DND-41 (cell line): ENCODE measurements around the gene PTBP3.

ENCODE experiments used
- ATAC-seq: fragments of 200-7000 bp; cut with Tn5 transposase; 3 replicates; pipeline ENCODE4 v1.9.1; 2021; ENCODE audit warnings: low read depth; ENCODE audit not compliant: insufficient read depth
- DNase-seq: peaks from one replicate; pipeline ENCODE4 v3.0.0-alpha.2; 2020
- H2AFZ ChIP-seq: 2 replicates; pipeline ENCODE4 v1.6.0; 2012; ENCODE audit warnings: low read depth, low read length
- H3K27ac ChIP-seq: 2 replicates; pipeline ENCODE4 v1.5.1; 2012; ENCODE audit warnings: low read length, inconsistent platforms
- H3K27me3 ChIP-seq: fragments of 200-600 bp; sonication (generic); 2 replicates; pipeline ENCODE4 v1.6.0; 2012; ENCODE audit warnings: low read length, mild to moderate bottlenecking, inconsistent platforms; ENCODE audit not compliant: insufficient read depth, poor library complexity
- H3K36me3 ChIP-seq: 2 replicates; pipeline ENCODE4 v1.5.1; 2012; ENCODE audit warnings: low read length, inconsistent platforms; ENCODE audit not compliant: insufficient read depth
- H3K4me1 ChIP-seq: 2 replicates; pipeline ENCODE4 v1.5.1; 2012; ENCODE audit warnings: mild to moderate bottlenecking, low read length; ENCODE audit not compliant: insufficient read depth
- H3K4me2 ChIP-seq: 2 replicates; pipeline ENCODE4 v1.6.0; 2012; ENCODE audit warnings: mild to moderate bottlenecking, moderate library complexity, low read length, inconsistent platforms; ENCODE audit not compliant: insufficient read depth
- H3K4me3 ChIP-seq, 2 experiments: fragments of 200-600 bp in 1 of 2; shearing (Covaris generic) in 1 of 2; 2 replicates each; pipeline ENCODE4 v1.5.1; 2012 to 2016; ENCODE audit warnings: inconsistent platforms in 2 of 2, low read length in 2 of 2, mild to moderate bottlenecking in 2 of 2, low read depth in 1 of 2, moderate library complexity in 1 of 2
- H3K79me2 ChIP-seq: 2 replicates; pipeline ENCODE4 v1.6.0; 2012; ENCODE audit warnings: low read length, inconsistent platforms; ENCODE audit not compliant: insufficient read depth
- H3K9ac ChIP-seq: 2 replicates; pipeline ENCODE4 v1.6.0; 2012; ENCODE audit warnings: low read depth, mild to moderate bottlenecking, inconsistent platforms, low read length, moderate library complexity
- H3K9me3 ChIP-seq: 2 replicates; pipeline ENCODE4 v1.5.1; 2012; ENCODE audit warnings: low read length, moderate library complexity, mild to moderate bottlenecking, inconsistent platforms; ENCODE audit not compliant: insufficient read depth, severe bottlenecking
- H4K20me1 ChIP-seq: 2 replicates; pipeline ENCODE4 v1.6.0; 2012; ENCODE audit warnings: low read length; ENCODE audit not compliant: insufficient read depth
- CTCF ChIP-seq: IDR thresholded peaks from 2 replicates; pipeline ENCODE4 v1.5.1; 2012; ENCODE audit warnings: borderline replicate concordance, low read length, moderate library complexity, mild to moderate bottlenecking; ENCODE audit not compliant: poor library complexity, severe bottlenecking; ENCODE audit errors: extremely low read depth
- EZH2 ChIP-seq: IDR thresholded peaks from 3 replicates; pipeline ENCODE4 v1.6.1; 2012; ENCODE audit warnings: borderline replicate concordance, low read depth, mild to moderate bottlenecking, moderate library complexity, low read length, inconsistent platforms; ENCODE audit not compliant: severe bottlenecking

PTBP3 gene

GRCh38 chr9:112338561-112338960 is 5.1 kb upstream of the PTBP3 start:
- H3K27me3 ChIP-seq, result no peaks in the 10 kb centered on the region
- TF ChIP-seq EZH2, result no peak
- no peak for TF ChIP-seq CTCF
- H3K27ac ChIP-seq, result no peak overlapping the region
- no peak overlapping the region for H3K9ac ChIP-seq
- H3K4me3 ChIP-seq, result no peak overlapping the region
- H3K79me2 ChIP-seq, result no peaks in the 10 kb centered on the region
- no peaks in the 10 kb centered on the region for H3K9me3 ChIP-seq
- H2AFZ ChIP-seq, result no peak overlapping the region
- ATAC-seq (no peak), DNase-seq (no peak)
- peaks cover 10% of the 10 kb centered on the region for H3K4me1 ChIP-seq
- no peak overlapping the region for H3K4me2 ChIP-seq
- no peaks in the 10 kb centered on the region for H4K20me1 ChIP-seq
- H3K36me3 ChIP-seq, result no peaks in the 10 kb centered on the region

GRCh38 chr9:112337547-112337946 is 4.1 kb upstream of the PTBP3 start:
- Histone ChIP-seq H3K27me3 (no peaks in the 10 kb centered on the region), H3K79me2 (peaks cover 9% of the 10 kb centered on the region), H3K4me1 (peaks cover 10% of the 10 kb centered on the region), H3K4me3 (no peak overlapping the region), H2AFZ (no peak overlapping the region), H3K27ac (no peak overlapping the region), H3K4me2 (no peak overlapping the region), H4K20me1 (no peaks in the 10 kb centered on the region), H3K9ac (no peak overlapping the region), H3K36me3 (no peaks in the 10 kb centered on the region), H3K9me3 (no peaks in the 10 kb centered on the region)
- no peak for DNase-seq
- ATAC-seq, result no peak
- no peak for TF ChIP-seq EZH2
- TF ChIP-seq CTCF, result no peak

GRCh38 chr9:112334432-112334841 is 1.0 kb upstream of the PTBP3 start:
- H3K9ac ChIP-seq, result peak overlapping the region; percentile 88
- H3K36me3 ChIP-seq, result no peaks in the 10 kb centered on the region
- H3K4me2 ChIP-seq, result peak overlapping the region; percentile 92
- H3K4me3 ChIP-seq, result peak overlapping the region; percentile 51 to 67
- no peaks in the 10 kb centered on the region for H3K9me3 ChIP-seq
- DNase-seq, result peak; percentile 29
- peaks cover 40% of the 10 kb centered on the region for H3K79me2 ChIP-seq
- ATAC-seq, result no peak
- H3K4me1 ChIP-seq, result peaks cover 37% of the 10 kb centered on the region
- peak overlapping the region; percentile 98 for H3K27ac ChIP-seq
- peaks cover 12% of the 10 kb centered on the region; the same call in 1 of the 2 replicates for H4K20me1 ChIP-seq
- H2AFZ ChIP-seq, result peak overlapping the region; percentile 98
- TF ChIP-seq EZH2, result no peak
- TF ChIP-seq CTCF, result no peak
- no peaks in the 10 kb centered on the region for H3K27me3 ChIP-seq

- ATAC-seq, result peak; percentile 79
- H3K79me2 ChIP-seq, result peaks cover 46% of the 10 kb centered on the region
- H4K20me1 ChIP-seq, result peaks cover 12% of the 10 kb centered on the region; the same call in 1 of the 2 replicates
- peak overlapping the region; percentile 87 to 91 for H3K4me3 ChIP-seq
- H2AFZ ChIP-seq, result peak overlapping the region; percentile 98
- TF ChIP-seq EZH2 (no peak), CTCF (peak; percentile 59)
- no peaks in the 10 kb centered on the region for H3K36me3 ChIP-seq
- peaks cover 38% of the 10 kb centered on the region for H3K4me1 ChIP-seq
- H3K27ac ChIP-seq, result peak overlapping the region; percentile 98
- H3K9me3 ChIP-seq, result no peaks in the 10 kb centered on the region
- peak overlapping the region; percentile 92 for H3K4me2 ChIP-seq
- peak overlapping the region; percentile 88 for H3K9ac ChIP-seq
- H3K27me3 ChIP-seq, result no peaks in the 10 kb centered on the region
- DNase-seq, result peak; percentile 93
These were observed 416 bp upstream of the PTBP3 start for GRCh38 chr9:112333639-112334431.
